CD1c-positive myeloid dendritic cell (primary cell): ENCODE results near the gene TSPAN9.
A peak's percentile ranks its signal among the peaks of the same experiment; 100 is the strongest.

Experiments used
- DNase-seq: peaks from one replicate; pipeline ENCODE4 v3.0.0-alpha.2; 2016; ENCODE audit errors: extremely low spot score

Gene TSPAN9

GRCh38 chr12:3187846-3188770, 110.9 kb downstream of the TSPAN9 start:
- DNase-seq: no peak

GRCh38 chr12:3189282-3189681, 112.1 kb downstream of the TSPAN9 start:
- DNase-seq: no peak

- DNase-seq: no peak
Observed at GRCh38 chr12:3190101-3190500, 112.9 kb downstream of the TSPAN9 start.

DNA sequence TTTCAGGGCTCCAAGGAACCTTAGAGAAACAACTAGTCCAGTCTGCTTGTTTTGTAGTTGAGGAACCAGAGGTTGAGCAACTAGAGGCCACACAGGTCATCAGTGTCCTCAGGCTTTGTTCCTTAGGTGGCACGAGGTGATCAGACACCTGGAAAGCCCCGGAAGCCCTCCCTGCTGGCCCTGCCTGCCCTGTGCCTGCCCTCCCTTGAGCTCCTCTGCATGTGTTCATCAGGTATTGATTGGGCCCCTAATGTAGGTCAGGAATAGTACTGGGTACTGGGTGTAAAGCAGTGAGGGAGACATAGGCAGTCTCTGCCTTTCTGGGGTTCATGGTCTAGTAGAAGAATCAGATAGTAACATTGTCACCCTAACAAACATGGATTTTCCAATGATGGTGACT, 114.3 kb downstream of the TSPAN9 start:
- no peak for DNase-seq

DNA sequence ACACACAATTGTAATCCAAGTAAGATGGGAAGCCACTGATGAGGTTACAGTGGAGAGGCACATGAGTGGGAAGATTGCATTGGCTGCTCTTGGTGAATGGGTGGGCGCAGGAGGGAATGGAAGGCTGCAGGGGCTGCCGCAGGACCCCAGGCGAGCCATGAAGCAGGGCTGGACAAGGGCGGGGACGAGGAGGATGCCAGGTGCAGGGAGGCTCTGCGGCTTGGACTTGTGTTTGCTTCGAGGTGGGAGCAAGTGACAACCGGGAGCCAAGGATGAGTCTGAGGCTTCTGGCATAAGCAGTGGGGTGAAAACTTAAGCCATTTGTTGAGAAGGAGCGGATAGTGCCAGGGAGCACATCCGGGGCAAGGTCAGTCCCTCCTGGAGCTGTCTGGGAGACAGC, 115.0 kb downstream of the TSPAN9 start:
- no peak for DNase-seq

DNA sequence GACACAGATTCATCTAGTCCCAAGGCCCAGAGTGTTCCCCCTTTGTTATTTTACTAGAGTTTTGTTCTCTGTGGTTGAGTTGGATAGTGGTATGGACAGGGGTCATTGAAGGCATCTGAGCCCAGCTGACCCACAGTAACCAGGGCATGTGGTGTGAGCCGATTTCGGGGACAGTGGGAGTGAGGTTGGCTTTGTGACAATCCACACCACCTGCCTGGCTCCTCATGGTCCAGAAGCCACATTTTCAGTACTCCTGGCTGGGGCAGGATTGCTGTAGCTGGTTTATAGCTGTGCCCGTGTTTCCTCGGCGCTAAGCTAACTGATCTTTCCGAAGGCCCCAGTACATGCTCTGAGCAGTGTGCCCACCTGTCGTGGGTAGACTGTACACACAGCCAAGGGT, 116.0 kb downstream of the TSPAN9 start:
- DNase-seq: no peak

GRCh38 chr12:3193755-3194154, 116.6 kb downstream of the TSPAN9 start:
- no peak for DNase-seq

DNA sequence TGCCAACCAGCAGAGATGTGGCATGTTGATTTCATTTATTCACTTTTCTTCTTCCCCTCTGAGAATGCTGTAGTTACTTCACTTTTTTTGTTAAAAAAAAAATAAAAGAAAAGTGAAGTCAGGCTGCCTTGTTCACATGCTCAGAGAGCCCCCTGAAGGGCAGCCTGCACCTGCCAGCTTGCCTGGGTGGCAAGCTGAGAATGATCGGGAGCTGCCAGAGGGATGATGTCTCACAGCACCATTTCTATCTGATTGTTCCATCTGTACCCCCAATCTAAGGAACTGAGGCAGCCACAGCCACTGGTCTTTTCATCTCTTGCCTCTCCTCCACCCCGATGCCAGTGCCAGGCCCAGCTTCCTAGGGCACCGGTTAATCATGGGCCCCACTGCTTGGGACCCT, 118.2 kb downstream of the TSPAN9 start:
- no peak for DNase-seq

DNA sequence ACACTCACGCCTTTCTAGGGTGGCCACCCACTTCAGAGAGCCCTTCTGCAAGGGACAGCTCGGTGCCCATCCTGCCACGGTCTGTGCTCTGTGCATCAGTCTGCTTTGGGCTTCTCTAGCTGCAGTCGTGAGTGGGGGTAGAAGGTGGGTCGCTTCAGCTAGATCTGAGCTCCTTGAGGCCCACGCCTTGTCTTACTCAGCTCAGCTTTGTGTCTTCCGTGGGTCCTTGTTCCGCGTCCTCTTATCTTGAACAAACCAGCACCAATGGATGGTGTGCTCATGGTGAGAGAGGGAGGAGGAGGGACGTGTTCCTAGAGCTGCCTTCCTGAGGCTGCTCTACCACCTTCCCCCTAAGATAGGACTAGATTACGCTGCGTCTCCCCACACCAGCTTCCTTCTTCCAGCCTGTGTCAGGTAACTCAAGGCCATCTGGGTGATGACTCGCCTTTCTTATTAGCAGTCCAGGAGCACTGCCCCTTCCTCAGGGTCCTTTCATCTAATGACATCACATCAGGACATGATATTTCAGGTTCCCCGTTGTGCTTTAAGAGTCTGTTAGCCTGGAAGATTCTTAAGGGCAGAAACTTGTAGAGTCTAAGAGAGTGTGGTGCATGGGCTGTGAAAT, 118.8 kb downstream of the TSPAN9 start:
- DNase-seq: no peak

- DNase-seq: no peak
Observed at GRCh38 chr12:3196488-3196887, 119.3 kb downstream of the TSPAN9 start.

- no peak for DNase-seq
Observed at GRCh38 chr12:3197131-3197818, 120.1 kb downstream of the TSPAN9 start.

DNA sequence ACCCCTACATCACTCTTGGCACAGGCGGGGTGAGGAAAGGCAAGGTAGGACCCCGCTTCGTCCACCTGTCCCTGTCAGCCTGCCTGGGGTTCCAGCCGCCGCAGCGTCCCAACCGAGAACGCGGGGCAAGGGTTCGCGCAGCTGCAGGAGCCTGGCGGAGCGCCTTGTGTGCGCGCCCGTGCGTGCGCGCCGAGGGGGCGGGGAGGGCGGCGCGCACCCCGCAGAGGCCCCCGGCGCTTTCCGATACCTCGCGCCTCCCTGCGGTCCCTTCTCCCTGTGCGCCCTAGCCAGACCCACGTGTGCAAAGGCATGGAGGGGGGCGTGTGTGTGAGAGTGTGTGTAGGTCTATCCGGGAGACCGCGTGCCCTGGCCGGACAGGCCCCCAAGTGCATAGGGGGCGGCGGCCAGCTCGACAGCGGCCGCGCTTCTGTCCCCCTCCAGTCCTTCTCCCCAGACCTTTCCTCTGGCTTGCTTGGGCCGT, 122.4 kb downstream of the TSPAN9 start:
- DNase-seq: no peak

GRCh38 chr12:3200032-3200617, 122.9 kb downstream of the TSPAN9 start:
- DNase-seq: no peak

DNA sequence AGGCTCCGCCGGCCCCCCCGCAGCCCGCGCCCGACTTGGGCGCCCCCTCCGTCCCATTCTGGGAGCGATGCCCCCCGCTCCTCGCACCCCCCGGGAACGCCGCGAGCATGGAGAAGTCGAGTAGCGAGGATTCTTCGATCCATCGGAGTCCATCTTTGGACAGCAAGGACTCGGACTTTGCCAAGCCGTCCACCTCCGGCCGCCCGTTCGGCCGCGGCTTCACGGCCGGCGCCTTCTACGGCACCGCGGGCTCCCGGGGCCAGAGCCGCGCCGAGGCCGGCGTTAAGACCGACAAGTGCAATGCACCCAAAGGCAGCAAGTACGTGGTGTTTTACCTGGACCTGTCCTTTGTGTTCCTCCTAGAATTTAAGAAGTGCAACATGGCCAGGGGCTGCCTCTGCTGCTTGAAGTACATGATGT, 123.6 kb downstream of the TSPAN9 start:
- no peak for DNase-seq

DNA sequence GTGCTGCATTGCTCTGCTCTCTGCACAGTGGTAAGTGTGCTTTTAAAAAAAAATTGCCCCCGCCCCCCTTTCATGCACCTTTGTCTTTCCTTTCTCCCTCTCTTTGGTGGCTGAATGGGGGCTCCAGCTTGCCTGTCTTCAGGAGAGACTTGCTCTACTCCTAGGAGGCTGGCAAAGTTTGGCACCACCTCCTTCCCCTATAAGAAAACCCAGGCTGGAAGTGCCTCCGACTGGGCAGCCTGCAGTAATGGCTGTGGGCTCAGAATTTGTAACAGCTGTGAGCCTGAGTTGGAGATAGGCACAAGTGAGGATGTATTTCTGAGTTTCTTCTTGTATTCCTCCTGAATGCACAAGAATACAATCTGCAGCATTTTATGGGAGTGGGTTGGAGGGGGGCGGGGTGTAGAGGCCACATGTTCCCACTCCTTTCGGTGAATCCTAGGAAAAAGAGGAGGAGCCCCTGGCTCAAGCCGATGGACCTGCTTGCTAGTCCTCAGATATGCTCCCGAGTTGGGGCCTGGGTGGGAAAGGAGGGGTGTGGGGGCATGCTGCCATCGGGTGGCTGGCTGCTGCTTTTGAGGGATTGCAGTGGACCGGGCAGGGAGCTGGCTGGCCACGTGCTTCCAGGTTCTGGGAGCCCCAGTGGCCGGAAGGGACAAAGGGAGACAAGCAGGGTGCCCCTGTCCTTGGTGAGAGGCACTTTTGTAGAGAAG, 124.3 kb downstream of the TSPAN9 start:
- no peak for DNase-seq

GRCh38 chr12:3202096-3202495, 124.9 kb downstream of the TSPAN9 start:
- no peak for DNase-seq

DNA sequence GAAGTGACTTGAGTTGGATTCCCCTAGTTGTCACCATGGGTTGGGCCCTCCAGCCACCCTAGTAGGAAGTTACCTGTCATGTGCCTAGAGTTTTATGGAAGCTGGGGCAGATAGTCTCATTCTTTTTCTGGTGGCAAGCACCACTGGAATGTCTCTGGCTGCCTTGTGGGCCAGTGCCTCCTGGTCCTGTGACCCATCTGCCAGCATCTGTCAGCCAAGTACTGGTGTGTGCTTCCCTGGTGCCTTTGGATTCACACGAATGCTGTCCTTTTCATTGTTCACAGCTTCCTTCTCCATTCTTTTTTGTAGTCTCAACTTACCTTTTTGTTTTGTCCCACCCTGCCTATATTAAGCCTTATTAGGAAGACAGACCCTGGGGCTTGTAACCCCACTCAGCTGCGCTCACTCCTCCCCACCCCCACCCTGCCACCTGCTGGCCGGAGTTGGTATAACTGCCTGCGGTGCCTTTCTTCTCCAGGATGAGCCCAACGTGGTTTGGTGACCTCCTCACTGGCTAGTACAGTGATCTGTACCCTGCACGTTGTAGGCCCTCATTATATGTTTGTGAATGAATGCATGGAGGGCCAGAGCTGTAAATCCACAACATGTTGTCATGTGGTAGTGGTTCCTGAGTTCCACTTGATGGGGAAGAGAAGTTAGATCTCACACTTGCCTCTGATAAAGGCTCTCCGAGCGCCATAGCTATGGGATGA, 125.7 kb downstream of the TSPAN9 start:
- peak; percentile 48 for DNase-seq

- DNase-seq: no peak
Observed at GRCh38 chr12:3203713-3204112, 126.5 kb downstream of the TSPAN9 start.

DNA sequence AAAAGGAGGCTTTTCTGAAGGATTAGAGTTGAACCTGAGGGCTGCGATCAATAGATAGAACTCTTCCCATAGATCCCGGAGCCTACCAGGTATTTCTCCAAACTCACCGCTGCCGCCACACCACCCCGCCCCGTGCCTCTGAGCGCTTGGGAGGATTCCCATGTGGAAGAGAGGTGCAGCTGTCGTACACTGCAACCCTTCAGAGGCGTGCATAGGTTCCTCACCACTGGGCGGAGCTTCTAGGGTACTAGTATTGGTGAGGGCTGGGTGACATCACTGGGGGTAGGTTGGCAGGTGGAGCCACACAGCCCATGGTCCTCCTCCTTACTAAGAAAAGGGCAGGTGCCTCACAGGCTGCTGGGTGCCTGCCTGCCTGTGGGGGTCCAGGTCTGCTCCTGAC, 127.0 kb downstream of the TSPAN9 start:
- DNase-seq: no peak

GRCh38 chr12:3204730-3205531, 127.8 kb downstream of the TSPAN9 start:
- no peak for DNase-seq
